ENCODE measurements around the gene KLHL6.

DNA sequence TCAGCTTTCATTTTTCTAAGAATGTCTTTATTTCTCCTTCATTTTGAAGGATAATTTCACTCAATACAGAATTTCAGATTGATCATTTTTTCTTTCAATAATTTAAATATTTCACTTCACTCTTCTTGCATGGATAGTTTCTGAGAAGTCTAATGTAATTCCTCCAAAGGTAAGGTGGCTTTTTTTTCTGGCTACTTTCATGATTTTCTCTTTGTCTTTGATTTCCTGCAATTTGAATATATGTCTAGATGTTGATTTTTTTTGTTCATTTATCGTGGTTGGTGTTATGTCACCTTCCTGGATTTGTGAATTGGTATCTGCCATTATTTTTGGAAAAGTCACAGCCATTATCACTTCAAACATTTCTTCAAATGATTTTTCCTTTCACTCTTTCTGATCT is 112.5 kb downstream of the KLHL6 start:
- TF ChIP-seq EZH2 (IDR thresholded peaks at IDR 0.05; ENCODE audit: borderline replicate concordance) = no peak
- TF ChIP-seq, protein P1, sequence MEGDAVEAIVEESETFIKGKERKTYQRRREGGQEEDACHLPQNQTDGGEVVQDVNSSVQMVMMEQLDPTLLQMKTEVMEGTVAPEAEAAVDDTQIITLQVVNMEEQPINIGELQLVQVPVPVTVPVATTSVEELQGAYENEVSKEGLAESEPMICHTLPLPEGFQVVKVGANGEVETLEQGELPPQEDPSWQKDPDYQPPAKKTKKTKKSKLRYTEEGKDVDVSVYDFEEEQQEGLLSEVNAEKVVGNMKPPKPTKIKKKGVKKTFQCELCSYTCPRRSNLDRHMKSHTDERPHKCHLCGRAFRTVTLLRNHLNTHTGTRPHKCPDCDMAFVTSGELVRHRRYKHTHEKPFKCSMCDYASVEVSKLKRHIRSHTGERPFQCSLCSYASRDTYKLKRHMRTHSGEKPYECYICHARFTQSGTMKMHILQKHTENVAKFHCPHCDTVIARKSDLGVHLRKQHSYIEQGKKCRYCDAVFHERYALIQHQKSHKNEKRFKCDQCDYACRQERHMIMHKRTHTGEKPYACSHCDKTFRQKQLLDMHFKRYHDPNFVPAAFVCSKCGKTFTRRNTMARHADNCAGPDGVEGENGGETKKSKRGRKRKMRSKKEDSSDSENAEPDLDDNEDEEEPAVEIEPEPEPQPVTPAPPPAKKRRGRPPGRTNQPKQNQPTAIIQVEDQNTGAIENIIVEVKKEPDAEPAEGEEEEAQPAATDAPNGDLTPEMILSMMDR (IDR thresholded peaks at IDR 0.05; ENCODE audit: poor library complexity) = no peak
